ENCODE measurements around the gene GSC2. TPM values are rescaled to one million over a fixed set of nuclear protein-coding genes. Genes with fewer than 3 reads are reported as not detected.

Gene GSC2
- polyA plus RNA-seq (ENCODE audit: insufficient read length in 10 of 10), result not detected
- long read RNA-seq, donor 1, result 0 reads
- long read RNA-seq, donor 2, result 0 reads
- long read RNA-seq, donor 3, result 0 reads
- long read RNA-seq, donor 4, result 0 reads
- long read RNA-seq, donor 5, result 0 reads
- long read RNA-seq, donor 6, result 0 reads
- long read RNA-seq, donor 7, result 0 reads
- long read RNA-seq, donor 8, result 0 reads
- long read RNA-seq, donor 9, result 0 reads

- DNase-seq, result no peak
Measured at GRCh38 chr22:19149991-19150390, at the start of gene GSC2. Gene GSC2 (minus strand): TSS chr22:19150292. CDS start chr22:19150283, 9 bp downstream.

- DNase-seq, result no peak
Measured at GRCh38 chr22:19199479-19199878, 49.4 kb upstream of the GSC2 start.

- DNase-seq, result no peak
Measured at GRCh38 chr22:19197997-19198865, 48.1 kb upstream of the GSC2 start.

GRCh38 chr22:19196841-19197612 is 46.9 kb upstream of the GSC2 start:
- no peak for DNase-seq

GRCh38 chr22:19195796-19196731 is 46.0 kb upstream of the GSC2 start:
- no peak for DNase-seq

GRCh38 chr22:19194766-19195536 is 44.9 kb upstream of the GSC2 start:
- DNase-seq, result no peak

- no peak for DNase-seq
Measured at GRCh38 chr22:19193879-19194278, 43.8 kb upstream of the GSC2 start.

GRCh38 chr22:19187716-19188563 is 37.8 kb upstream of the GSC2 start:
- DNase-seq, result no peak

GRCh38 chr22:19184276-19184997 is 34.3 kb upstream of the GSC2 start:
- DNase-seq, result no peak

- DNase-seq, result no peak
Measured at GRCh38 chr22:19183216-19183615, 33.1 kb upstream of the GSC2 start.

- no peak for DNase-seq
Measured at GRCh38 chr22:19182472-19183157, 32.5 kb upstream of the GSC2 start.

- DNase-seq, result no peak
Measured at GRCh38 chr22:19181786-19182471, 31.8 kb upstream of the GSC2 start.

GRCh38 chr22:19180740-19181410 is 30.8 kb upstream of the GSC2 start:
- DNase-seq, result no peak

- DNase-seq, result no peak
Measured at GRCh38 chr22:19180234-19180633, 30.1 kb upstream of the GSC2 start.

GRCh38 chr22:19179497-19180048 is 29.5 kb upstream of the GSC2 start:
- DNase-seq, result peak; percentile 54 to 91 (median 73)

GRCh38 chr22:19178657-19179496 is 28.8 kb upstream of the GSC2 start, which contains the start of gene SLC25A1:
Gene SLC25A1 (minus strand): TSS chr22:19178736. CDS start chr22:19178673, 63 bp downstream.
- DNase-seq, result peak; percentile 83 to 93 (median 89)

All from muscle of back (tissue), 13 donors.